H9 (cell line): ENCODE measurements around the gene NKAPD1. TPM values are rescaled to one million over a fixed set of nuclear protein-coding genes. Genes with fewer than 3 reads are reported as not detected.

Experiments
- DNase-seq: peaks from one replicate; pipeline ENCODE4 v3.0.0-alpha.2; 2017
- H2AFZ ChIP-seq: one replicate; pipeline ENCODE4 v1.6.1; 2013; ENCODE audit warnings: mild to moderate bottlenecking, low read length, control low read depth, moderate library complexity
- H2AK5ac ChIP-seq: 2 replicates; pipeline ENCODE4 v1.6.1; 2013; ENCODE audit warnings: low read length, control low read depth, mixed read lengths; ENCODE audit not compliant: insufficient read length
- H2BK120ac ChIP-seq: one replicate; pipeline ENCODE4 v1.6.1; 2013; ENCODE audit warnings: low read depth, mild to moderate bottlenecking, low read length, control low read depth, inconsistent platforms; ENCODE audit not compliant: poor library complexity, severe bottlenecking
- H2BK12ac ChIP-seq: 2 replicates; pipeline ENCODE4 v1.6.1; 2013; ENCODE audit warnings: low read length, control low read depth, mixed read lengths, low read depth; ENCODE audit not compliant: insufficient read length
- H2BK15ac ChIP-seq: 2 replicates; pipeline ENCODE4 v1.6.1; 2013; ENCODE audit warnings: low read depth, low read length, control low read depth
- H2BK20ac ChIP-seq: one replicate; pipeline ENCODE4 v1.6.1; 2013; ENCODE audit warnings: low read depth, mild to moderate bottlenecking, low read length, control low read depth, inconsistent platforms; ENCODE audit not compliant: poor library complexity, severe bottlenecking
- H2BK5ac ChIP-seq: 2 replicates; pipeline ENCODE4 v1.6.1; 2013; ENCODE audit warnings: low read length, control low read depth, mixed read lengths; ENCODE audit not compliant: insufficient read length
- H3K14ac ChIP-seq: 2 replicates; pipeline ENCODE4 v1.6.1; 2013; ENCODE audit warnings: low read length, control low read depth; ENCODE audit not compliant: insufficient read depth
- H3K18ac ChIP-seq: 2 replicates; pipeline ENCODE4 v1.6.1; 2013; ENCODE audit warnings: low read depth, mild to moderate bottlenecking, mixed read lengths, low read length, control low read depth; ENCODE audit not compliant: insufficient read length
- H3K23ac ChIP-seq: 2 replicates; pipeline ENCODE4 v1.6.1; 2013; ENCODE audit warnings: low read length, control low read depth, mixed read lengths, low read depth; ENCODE audit not compliant: insufficient read length
- H3K23me2 ChIP-seq: 2 replicates; pipeline ENCODE4 v1.6.1; 2013; ENCODE audit warnings: low read depth, mild to moderate bottlenecking, mixed read lengths, low read length, control low read depth; ENCODE audit not compliant: insufficient read length, poor library complexity, severe bottlenecking
- H3K27ac ChIP-seq: 2 replicates; pipeline ENCODE4 v1.5.1; 2013; ENCODE audit warnings: low read length, control low read depth, mixed read lengths, low read depth; ENCODE audit not compliant: insufficient read length
- H3K27me3 ChIP-seq: 2 replicates; pipeline ENCODE4 v1.6.1; 2013; ENCODE audit warnings: low read length, control low read depth, inconsistent platforms; ENCODE audit not compliant: insufficient read depth
- H3K4ac ChIP-seq: 2 replicates; pipeline ENCODE4 v1.6.1; 2013; ENCODE audit warnings: low read depth, mild to moderate bottlenecking, control low read depth, inconsistent platforms, low read length, moderate library complexity
- H3K4me1 ChIP-seq: 2 replicates; pipeline ENCODE4 v1.6.1; 2013; ENCODE audit warnings: low read length, control low read depth, inconsistent platforms; ENCODE audit not compliant: insufficient read depth
- H3K4me2 ChIP-seq: 2 replicates; pipeline ENCODE4 v1.6.1; 2013; ENCODE audit warnings: low read length, control low read depth, mixed read lengths; ENCODE audit not compliant: insufficient read length, insufficient read depth
- H3K56ac ChIP-seq: 2 replicates; pipeline ENCODE4 v1.6.1; 2013; ENCODE audit warnings: low read depth, mild to moderate bottlenecking, mixed read lengths, low read length, control low read depth; ENCODE audit not compliant: insufficient read length
- H3K79me1 ChIP-seq: 2 replicates; pipeline ENCODE4 v1.6.1; 2013; ENCODE audit warnings: low read depth, mild to moderate bottlenecking, moderate library complexity, low read length, control low read depth, inconsistent platforms; ENCODE audit not compliant: insufficient read depth, poor library complexity, severe bottlenecking
- H3K79me2 ChIP-seq: 2 replicates; pipeline ENCODE4 v1.6.1; 2013; ENCODE audit warnings: low read length, control low read depth, inconsistent platforms; ENCODE audit not compliant: insufficient read depth
- H3K9ac ChIP-seq: 2 replicates; pipeline ENCODE4 v1.6.1; 2013; ENCODE audit warnings: low read length, control low read depth, mixed read lengths; ENCODE audit not compliant: insufficient read length; ENCODE audit errors: extremely low read depth
- H3K9me3 ChIP-seq: one replicate; pipeline ENCODE4 v1.6.1; 2013; ENCODE audit warnings: low read depth, low read length, inconsistent platforms; ENCODE audit not compliant: control insufficient read depth
- H3T11ph ChIP-seq: one replicate; pipeline ENCODE4 v1.6.1; 2013; ENCODE audit warnings: mild to moderate bottlenecking, low read length, control low read depth, inconsistent platforms
- H4K20me1 ChIP-seq: one replicate; pipeline ENCODE4 v1.6.1; 2013; ENCODE audit not compliant: control insufficient read depth, insufficient read length, insufficient read depth
- H4K5ac ChIP-seq: 2 replicates; pipeline ENCODE4 v1.6.1; 2013; ENCODE audit warnings: low read depth, mild to moderate bottlenecking, mixed read lengths, low read length, control low read depth; ENCODE audit not compliant: insufficient read length
- H4K8ac ChIP-seq: replicated peaks from 2 replicates; pipeline ENCODE4 v1.6.1; 2013; ENCODE audit warnings: low read length, control low read depth, mixed read lengths, low read depth; ENCODE audit not compliant: insufficient read length
- H4K91ac ChIP-seq: 2 replicates; pipeline ENCODE4 v1.6.1; 2013; ENCODE audit warnings: low read depth, mild to moderate bottlenecking, moderate library complexity, mixed read lengths, low read length, control low read depth; ENCODE audit not compliant: insufficient read length
- H3K27ac Mint-ChIP-seq, 3 experiments: 2 replicates in 2 of 3; 3 replicates in 1 of 3; pipeline ENCODE4 v1.8.0; 2020 to 2021; ENCODE audit warnings: mixed read lengths in 3 of 3, mild to moderate bottlenecking in 1 of 3, moderate library complexity in 1 of 3
- H3K27me3 Mint-ChIP-seq: 2 replicates; pipeline ENCODE4 v1.8.0; 2021; ENCODE audit warnings: low read depth, mild to moderate bottlenecking, moderate library complexity, mixed read lengths
- H3K36me3 Mint-ChIP-seq, 3 experiments: 2 replicates in 2 of 3; 3 replicates in 1 of 3; pipeline ENCODE4 v1.8.0; 2020 to 2021; ENCODE audit warnings: low read depth in 3 of 3, mixed read lengths in 3 of 3; ENCODE audit not compliant: insufficient read depth in 1 of 3
- H3K4me1 Mint-ChIP-seq, 2 experiments: 2 replicates each; pipeline ENCODE4 v1.8.0; 2020; ENCODE audit warnings: mixed read lengths in 2 of 2
- H3K4me3 Mint-ChIP-seq, 2 experiments: 2 replicates in 1 of 2; 3 replicates in 1 of 2; pipeline ENCODE4 v1.8.0; 2020 to 2021; ENCODE audit warnings: mild to moderate bottlenecking in 2 of 2, mixed read lengths in 2 of 2, moderate library complexity in 1 of 2
- H3K9me3 Mint-ChIP-seq, 2 experiments: 2 replicates in 1 of 2; 3 replicates in 1 of 2; pipeline ENCODE4 v1.8.0; 2020; ENCODE audit warnings: mild to moderate bottlenecking in 2 of 2, mixed read lengths in 2 of 2, moderate library complexity in 1 of 2
- WGBS: extraction: QIAGEN DNeasy Blood & Tissue Kit; methylation state at CpG from one replicate; pipeline ENCODE4 v1.1.7; 2013; ENCODE audit warnings: missing lambda C conversion rate, low lambda C conversion rate, mixed read lengths; ENCODE audit not compliant: insufficient read length; ENCODE audit errors: extremely low coverage; 5-methylcytosine and 5-hydroxymethylcytosine counted together
- total RNA-seq: library from RNA; stranded (reverse); gene quantifications from 2 replicates; pipeline ENCODE4 v1.2.1, GENCODE V29; 2021
- TF ChIP-seq, protein P1 (sequence below): fragments of 200-600 bp; sonication (generic); conservative IDR thresholded peaks from 3 replicates; pipeline ENCODE4 v1.8.0; 2021; ENCODE audit warnings: antibody characterized with exemption, mild to moderate bottlenecking

The NKAPD1 gene
- total RNA-seq, 1 experiment from 2014 or later, result 25.9 TPM

DNA sequence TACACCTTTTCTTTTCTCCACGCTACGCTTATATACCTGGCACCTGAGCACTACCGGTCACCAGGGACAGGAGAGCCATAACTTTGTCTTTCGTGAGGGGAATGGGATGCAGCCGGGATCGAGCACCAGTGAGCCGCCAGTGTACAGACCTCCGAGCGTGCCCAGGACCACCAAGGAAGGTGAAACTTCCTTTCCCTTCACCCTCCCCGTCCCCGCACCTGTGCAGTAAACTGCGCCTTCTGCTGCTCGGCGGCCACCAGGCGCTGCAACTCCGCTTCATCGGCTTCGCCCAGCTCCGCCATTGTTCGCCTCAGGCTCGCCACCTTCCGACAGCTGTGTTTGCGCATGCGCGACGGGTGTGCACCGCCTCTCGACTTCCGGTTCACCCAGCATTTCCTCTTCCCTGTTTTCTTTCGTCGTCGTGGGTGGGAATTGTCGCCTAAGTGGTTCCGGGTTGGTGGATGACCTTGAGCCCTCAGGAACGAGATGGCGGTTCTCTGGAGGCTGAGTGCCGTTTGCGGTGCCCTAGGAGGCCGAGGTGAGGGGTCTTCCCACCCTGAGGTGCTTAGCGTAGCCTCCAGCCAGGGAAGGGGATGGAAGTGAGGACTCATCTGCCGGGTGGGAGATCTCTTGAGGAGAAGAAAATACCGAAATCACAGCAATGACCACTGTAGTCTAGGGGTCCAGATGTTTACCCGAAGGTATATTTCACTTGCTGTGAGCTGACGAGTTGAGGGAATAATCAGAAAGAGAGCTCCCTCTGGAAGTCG is 12.5 kb downstream of the NKAPD1 start, which contains the start of the genes SDHD and TIMM8B:
TSS of gene SDHD (plus strand) at position 452 of the 770 bp plus-strand sequence. CDS start at position 487, 35 bp downstream.
TSS of gene TIMM8B (minus strand) at position 335 of the 770 bp plus-strand sequence. CDS start at position 302, 33 bp downstream.
- Histone ChIP-seq H4K91ac (no peak within 1 kb of the TSS), H3K14ac (peak within 1 kb of the TSS; percentile 85; the same call in 1 of the 2 replicates), H3K23ac (no peak within 1 kb of the TSS), H3K4me1 (no peaks in the 10 kb centered on the region), H3K79me1 (no peaks in the 10 kb centered on the region), H2AFZ (no peak within 1 kb of the TSS), H3T11ph (no peak within 1 kb of the TSS), H3K4me2 (peak within 1 kb of the TSS; percentile 97), H3K27me3 (no peaks in the 10 kb centered on the region), H3K23me2 (peaks cover 5% of the 10 kb centered on the region), H2AK5ac (no peak within 1 kb of the TSS), H2BK12ac (no peak within 1 kb of the TSS), H3K79me2 (peaks cover 13% of the 10 kb centered on the region; the same call in 1 of the 2 replicates), H4K5ac (peak within 1 kb of the TSS; percentile 45), H3K9me3 (no peaks in the 10 kb centered on the region), H4K20me1 (no peaks in the 10 kb centered on the region), H3K4ac (no peak within 1 kb of the TSS), H3K27ac (no peak within 1 kb of the TSS), H3K56ac (no peak within 1 kb of the TSS), H2BK20ac (no peak within 1 kb of the TSS), H3K18ac (peak within 1 kb of the TSS; percentile 69), H2BK15ac (no peak within 1 kb of the TSS), H3K9ac (peak within 1 kb of the TSS; percentile 91), H2BK5ac (no peak within 1 kb of the TSS), H2BK120ac (no peak within 1 kb of the TSS), H4K8ac (no peak within 1 kb of the TSS)
- Mint-ChIP-seq H3K27me3 (peaks cover 2% of the 10 kb centered on the region; the same call in 1 of the 2 replicates), H3K4me1 (peaks cover 16 to 20% of the 10 kb centered on the region in 2 experiments), H3K27ac (peak within 1 kb of the TSS; percentile 95 to 100 (median 100)), H3K4me3 (peak within 1 kb of the TSS; percentile 100), H3K9me3 (peaks cover 0 to 4% of the 10 kb centered on the region in 2 experiments; a peak in 2 of 5 replicates), H3K36me3 (peaks cover 28 to 91% (median 72%) of the 10 kb centered on the region in 3 experiments)
- DNase-seq, result peak; percentile 95
- no CpG with 5 or more reads among the region's 45 CpGs for WGBS
- TF ChIP-seq, protein P1, sequence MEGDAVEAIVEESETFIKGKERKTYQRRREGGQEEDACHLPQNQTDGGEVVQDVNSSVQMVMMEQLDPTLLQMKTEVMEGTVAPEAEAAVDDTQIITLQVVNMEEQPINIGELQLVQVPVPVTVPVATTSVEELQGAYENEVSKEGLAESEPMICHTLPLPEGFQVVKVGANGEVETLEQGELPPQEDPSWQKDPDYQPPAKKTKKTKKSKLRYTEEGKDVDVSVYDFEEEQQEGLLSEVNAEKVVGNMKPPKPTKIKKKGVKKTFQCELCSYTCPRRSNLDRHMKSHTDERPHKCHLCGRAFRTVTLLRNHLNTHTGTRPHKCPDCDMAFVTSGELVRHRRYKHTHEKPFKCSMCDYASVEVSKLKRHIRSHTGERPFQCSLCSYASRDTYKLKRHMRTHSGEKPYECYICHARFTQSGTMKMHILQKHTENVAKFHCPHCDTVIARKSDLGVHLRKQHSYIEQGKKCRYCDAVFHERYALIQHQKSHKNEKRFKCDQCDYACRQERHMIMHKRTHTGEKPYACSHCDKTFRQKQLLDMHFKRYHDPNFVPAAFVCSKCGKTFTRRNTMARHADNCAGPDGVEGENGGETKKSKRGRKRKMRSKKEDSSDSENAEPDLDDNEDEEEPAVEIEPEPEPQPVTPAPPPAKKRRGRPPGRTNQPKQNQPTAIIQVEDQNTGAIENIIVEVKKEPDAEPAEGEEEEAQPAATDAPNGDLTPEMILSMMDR, result peak; percentile 33; the same call in 2 of the 3 replicates
